HCT116 (cell line): ENCODE results near the gene SLC35F3.

Experiments
- CBX3 ChIP-seq: IDR thresholded peaks from 2 replicates; pipeline ENCODE4 v1.6.1; 2012; ENCODE audit warnings: low read depth
- CEBPB ChIP-seq: IDR thresholded peaks from 2 replicates; pipeline ENCODE4 v1.6.1; 2012; ENCODE audit warnings: low read depth
- CTCF ChIP-seq, 3 experiments: fragments of 200-600 bp in 1 of 3; sonication (generic) in 1 of 3; IDR thresholded peaks in 2 of 3; conservative IDR thresholded peaks in 1 of 3; 2 replicates each; pipeline ENCODE4 v1.5.1; 2012 to 2017; ENCODE audit warnings: low read depth in 2 of 3, low read length in 2 of 3, antibody characterized with exemption in 1 of 3, borderline replicate concordance in 1 of 3, control low read depth in 1 of 3, mild to moderate bottlenecking in 1 of 3, mixed read lengths in 1 of 3, mixed run types in 1 of 3, moderate library complexity in 1 of 3; ENCODE audit not compliant: insufficient read depth in 1 of 3
- EGR1 ChIP-seq: IDR thresholded peaks from 2 replicates; pipeline ENCODE4 v1.6.1; 2012; ENCODE audit warnings: low read depth
- ELF1 ChIP-seq: IDR thresholded peaks from 2 replicates; pipeline ENCODE4 v1.6.1; 2012; ENCODE audit warnings: low read depth, borderline replicate concordance
- FOSL1 ChIP-seq: IDR thresholded peaks from 2 replicates; pipeline ENCODE4 v1.6.1; 2012; ENCODE audit warnings: low read depth
- MAX ChIP-seq: IDR thresholded peaks from 2 replicates; pipeline ENCODE4 v1.6.1; 2012
- POLR2A ChIP-seq: IDR thresholded peaks from 2 replicates; pipeline ENCODE4 v1.7.0; 2011; ENCODE audit warnings: borderline replicate concordance; ENCODE audit not compliant: insufficient read depth, insufficient read length; ENCODE audit errors: extremely low read depth
- POLR2AphosphoS5 ChIP-seq: IDR thresholded peaks from 2 replicates; pipeline ENCODE4 v1.6.1; 2011; ENCODE audit warnings: mild to moderate bottlenecking, low read depth, low read length, moderate library complexity
- RAD21 ChIP-seq: IDR thresholded peaks from 2 replicates; pipeline ENCODE4 v1.6.1; 2012; ENCODE audit warnings: low read depth, mild to moderate bottlenecking
- REST ChIP-seq: IDR thresholded peaks from 2 replicates; pipeline ENCODE4 v1.6.1; 2012; ENCODE audit warnings: low read depth
- SIN3A ChIP-seq: IDR thresholded peaks from 2 replicates; pipeline ENCODE4 v1.6.1; 2012; ENCODE audit warnings: low read depth
- SP1 ChIP-seq: IDR thresholded peaks from 2 replicates; pipeline ENCODE4 v1.6.1; 2012; ENCODE audit warnings: low read depth
- YY1 ChIP-seq: IDR thresholded peaks from 2 replicates; pipeline ENCODE4 v1.6.1; 2011; ENCODE audit warnings: low read length, low read depth, moderate library complexity, mild to moderate bottlenecking; ENCODE audit not compliant: insufficient replicate concordance; ENCODE audit errors: extremely low read depth

- TF ChIP-seq CTCF (IDR thresholded peaks at IDR 0.05 in 2 of 3, conservative IDR thresholded peaks at IDR 0.05 in 1 of 3; ENCODE audit: borderline replicate concordance in 1 of 3, insufficient read depth in 1 of 3, low read depth in 2 of 3, low read length in 2 of 3), result no peak
- TF ChIP-seq EGR1, result no peak
- no peak for TF ChIP-seq POLR2A
- no peak for TF ChIP-seq MAX
- no peak for TF ChIP-seq SP1
- TF ChIP-seq ELF1, result no peak
- no peak for TF ChIP-seq REST
- TF ChIP-seq CEBPB, result no peak
- no peak for TF ChIP-seq FOSL1
- TF ChIP-seq YY1, result no peak
- TF ChIP-seq CBX3, result no peak
- TF ChIP-seq SIN3A, result no peak
- TF ChIP-seq RAD21, result no peak
- TF ChIP-seq POLR2AphosphoS5, result no peak
Observed at GRCh38 chr1:234368320-234369032, 464.0 kb downstream of the SLC35F3 start.
